Tibial nerve (tissue), 4 donors: ENCODE data around the gene PHF20. TPM values are rescaled to one million over a fixed set of nuclear protein-coding genes. Genes with fewer than 3 reads are reported as not detected.
A peak's percentile ranks its signal among the peaks of the same experiment; 100 is the strongest.
"Not testable (repeated sequence)": the region's sequence is repeated elsewhere in the genome, so short reads cannot be mapped to it uniquely, and the experiment has no call there.

Experiments
- DNase-seq, 2 donors: peaks; one replicate each; pipeline ENCODE4 v3.0.0-alpha.2; 2019; ENCODE audit warnings: low spot score in 2 of 2
- H3K27ac ChIP-seq, 4 donors: fragments of 200-600 bp; sonication (generic) in 3 of 4; one replicate each; pipeline ENCODE4 v1.5.1; 2017 to 2019; ENCODE audit warnings: mild to moderate bottlenecking in 1 of 4
- H3K27me3 ChIP-seq, 2 donors: fragments of 200-600 bp; sonication (generic) in 1 of 2; one replicate each; pipeline versions ENCODE4 v1.5.1 to v1.6.0; 2017 to 2019
- H3K36me3 ChIP-seq, 3 donors: fragments of 200-600 bp; sonication (generic); one replicate each; pipeline ENCODE4 v1.5.1; 2018 to 2019
- H3K4me1 ChIP-seq, 4 donors: fragments of 200-600 bp; sonication (generic) in 3 of 4; one replicate each; pipeline ENCODE4 v1.5.1; 2017 to 2019
- H3K4me3 ChIP-seq, 4 donors: fragments of 200-600 bp; sonication (generic) in 3 of 4; one replicate each; pipeline ENCODE4 v1.5.1; 2017 to 2019; ENCODE audit warnings: mild to moderate bottlenecking in 1 of 4, moderate library complexity in 1 of 4
- H3K9me3 ChIP-seq, 4 donors: fragments of 200-600 bp; sonication (generic) in 3 of 4; one replicate each; pipeline ENCODE4 v1.5.1; 2017 to 2019
- CTCF ChIP-seq, 5 experiments: fragments of 200-600 bp in 3 of 5; fragments of 450-650 bp in 2 of 5; sonication (generic) in 3 of 5; IDR thresholded peaks; one replicate each; pipeline ENCODE4 v1.5.1; 2016 to 2019; ENCODE audit warnings: antibody characterized with exemption in 5 of 5, mild to moderate bottlenecking in 3 of 5, moderate library complexity in 2 of 5
- EP300 ChIP-seq, 2 donors: sonication (generic); formaldehyde crosslinking; IDR thresholded peaks; one replicate each; pipeline ENCODE4 v1.6.1; 2017; ENCODE audit warnings: antibody characterized with exemption in 2 of 2, mild to moderate bottlenecking in 1 of 2
- POLR2A ChIP-seq, 2 donors: fragments of 450-650 bp; IDR thresholded peaks; one replicate each; pipeline ENCODE4 v1.6.1; 2017; ENCODE audit warnings: antibody characterized with exemption in 2 of 2, mild to moderate bottlenecking in 2 of 2, moderate library complexity in 2 of 2
- WGBS, 2 donors: methylation state at CpG; one replicate each; pipeline ENCODE4 v1.1.5; 2018; 5-methylcytosine and 5-hydroxymethylcytosine counted together
- small RNA-seq: library from RNA; depleted of rRNA; stranded (forward); fragments of <200 nt; gene quantifications from one replicate; pipeline ENCODE3, GENCODE V24; 2016
- total RNA-seq, 4 donors: library from RNA; depleted of rRNA; stranded (reverse); fragments of >200 nt; gene quantifications; one replicate each; pipeline ENCODE4 v1.1.0, GENCODE V29; 2016

The PHF20 gene
- total RNA-seq, 4 donors from 2014 or later, result 30.0 to 76.8 (median 57.1) TPM

- no peak overlapping the region for H3K4me3 ChIP-seq
- TF ChIP-seq CTCF (IDR thresholded peaks at IDR 0.05), result peak; percentile 74 to 93 (median 85)
- TF ChIP-seq EP300 (IDR thresholded peaks at IDR 0.05), result no peak
- TF ChIP-seq POLR2A (IDR thresholded peaks at IDR 0.05), result no peak
- DNase-seq, result peak; percentile 57 to 83
- H3K27ac ChIP-seq, result no peak overlapping the region
- no peaks in the 10 kb centered on the region for H3K36me3 ChIP-seq
- peaks cover 0 to 10% (median 1%) of the 10 kb centered on the region in 4 donors for H3K4me1 ChIP-seq
- WGBS, 2 donors, result 3 to 5% methylated on average over 6 of the region's 6 CpGs
- H3K27me3 ChIP-seq, result no peaks in the 10 kb centered on the region
- no peaks in the 10 kb centered on the region for H3K9me3 ChIP-seq
These were observed 223.2 kb downstream of the PHF20 start for GRCh38 chr20:35994994-35995453.

GRCh38 chr20:35996492-35996891, 224.7 kb downstream of the PHF20 start:
- H3K27ac ChIP-seq, H3K4me3 ChIP-seq, H3K27me3 ChIP-seq, H3K4me1 ChIP-seq, DNase-seq, H3K9me3 ChIP-seq, H3K36me3 ChIP-seq: not testable (repeated sequence)
- 91 to 95% methylated on average over 8 of the region's 8 CpGs for WGBS, 2 donors

Small RNAs within 50 kb of the gene (small RNA-seq; reads per million reads assigned to genes)
- gene COX7BP2, result not detected
- not detected for gene HIGD1AP16
- gene RF00019, result not detected
- gene RF00026, result not detected
- gene RNU4-40P, result not detected
- not detected for gene RNU6-937P

Other genes starting within 250 kb of the PHF20 start
- not detected for gene C20orf173, start 242.4 kb upstream of the PHF20 start, total RNA-seq
- 100 to 1,000 TPM; 106 to 199 (median 153) TPM for gene ERGIC3, start 229.9 kb upstream of the PHF20 start, total RNA-seq
- 1 to 10 TPM; 1.3 to 5.7 (median 2.6) TPM for gene SPAG4, start 156.2 kb upstream of the PHF20 start, total RNA-seq
- 100 to 1,000 TPM; 116 to 151 (median 144) TPM for gene CPNE1, start 107.1 kb upstream of the PHF20 start, total RNA-seq
- 10 to 100 TPM; 24.9 to 35.0 (median 30.8) TPM for gene RBM12, start 107.1 kb upstream of the PHF20 start, total RNA-seq
- gene NFS1, start 72.7 kb upstream of the PHF20 start, total RNA-seq, result 10 to 100 TPM; 17.7 to 64.1 (median 34.5) TPM
- 100 to 1,000 TPM; 237 to 447 (median 320) TPM for gene ROMO1, start 72.6 kb upstream of the PHF20 start, total RNA-seq
- gene RBM39, start 29.8 kb upstream of the PHF20 start, total RNA-seq, result 100 to 1,000 TPM; 410 to 504 (median 446) TPM
- gene SCAND1, start 182.5 kb downstream of the PHF20 start, total RNA-seq, result 100 to 1,000 TPM; 120 to 224 (median 151) TPM
- 10 to 100 TPM in 2 of 4 donors, under 1 TPM in 1, not detected in 1; 0.90 to 13.2 (median 12.9) TPM for gene CNBD2, start 196.6 kb downstream of the PHF20 start, total RNA-seq